ENCODE results near the gene APOL4.

APOL4 gene

GRCh38 chr22:36143066-36143815 lies 58.4 kb downstream of the APOL4 start:
- TF ChIP-seq GATA3 (IDR thresholded peaks at IDR 0.05; ENCODE audit: low read depth, low read length) (no peak), GATA2 (IDR thresholded peaks at IDR 0.05; ENCODE audit: low read depth, low read length) (no peak)

- TF ChIP-seq GATA2 (IDR thresholded peaks at IDR 0.05; ENCODE audit: low read depth, low read length) (no peak), GATA3 (IDR thresholded peaks at IDR 0.05; ENCODE audit: low read depth, low read length) (no peak)
Measured at GRCh38 chr22:36141481-36141880, 60.1 kb downstream of the APOL4 start.

Data from SH-SY5Y (cell line).